ENCODE measurements around the gene STAT3. TPM values are rescaled to one million over a fixed set of nuclear protein-coding genes. Genes with fewer than 3 reads are reported as not detected.

Gene STAT3
- total RNA-seq, 1 experiment from 2014 or later, result 115 TPM

GRCh38 chr17:42429726-42430447 is 41.6 kb upstream of the STAT3 start:
- BruUV-seq (replicated peaks), result no TSS peak
- no peak for DNase-seq (ENCODE audit: unreplicated experiment)
- POLR2A ChIA-PET, result interaction anchor here (0.6 to 1.6 kb wide), 3 partner anchors 10 to 106 kb away, joined by 3 to 4 read pairs (median 3); partner anchors contain the start of gene NAGLU
- TF ChIP-seq CTCF (IDR thresholded peaks at IDR 0.05; ENCODE audit: unreplicated experiment), result no peak
- CTCF ChIA-PET, result interaction anchor here (0.6 to 1.0 kb wide), 3 partner anchors 25 to 106 kb away, joined by 3 to 4 read pairs (median 3); no protein-coding TSS in a partner anchor
- no peaks in the 10 kb centered on the region for H3K27me3 Mint-ChIP-seq (ENCODE audit: insufficient read depth, unreplicated experiment)
- H3K4me1 Mint-ChIP-seq (ENCODE audit: insufficient read depth, unreplicated experiment), result peaks cover 10% of the 10 kb centered on the region
- H3K4me3 Mint-ChIP-seq (ENCODE audit: unreplicated experiment), result no peak overlapping the region
- no peak overlapping the region for H3K27ac Mint-ChIP-seq (ENCODE audit: low read depth, unreplicated experiment)
- intact Hi-C loops (cut with micrococcal nuclease), result loop anchor here (2.0 kb wide), 1 partner anchor 43 kb away; no protein-coding TSS in a partner anchor
- H3K9me3 Mint-ChIP-seq (ENCODE audit: unreplicated experiment), result no peaks in the 10 kb centered on the region
- H3K36me3 Mint-ChIP-seq (ENCODE audit: insufficient read depth, unreplicated experiment), result peaks cover 5% of the 10 kb centered on the region

- BruUV-seq (replicated peaks), result no TSS peak
- H3K4me1 Mint-ChIP-seq (ENCODE audit: insufficient read depth, unreplicated experiment), result peaks cover 10% of the 10 kb centered on the region
- DNase-seq (ENCODE audit: unreplicated experiment), result peak; percentile 94
- CTCF ChIA-PET, result interaction anchor here (0.6 to 1.2 kb wide), 4 partner anchors 19 to 91 kb away, joined by 3 read pairs; no protein-coding TSS in a partner anchor
- POLR2A ChIA-PET, result interaction anchor here (0.6 to 1.6 kb wide), 21 partner anchors 8 to 498 kb away, joined by 3 to 23 read pairs (median 4); partner anchors contain the start of genes ODAD4 and STAT3
- H3K9me3 Mint-ChIP-seq (ENCODE audit: unreplicated experiment), result no peaks in the 10 kb centered on the region
- no peaks in the 10 kb centered on the region for H3K27me3 Mint-ChIP-seq (ENCODE audit: insufficient read depth, unreplicated experiment)
- H3K4me3 Mint-ChIP-seq (ENCODE audit: unreplicated experiment), result no peak overlapping the region
- H3K36me3 Mint-ChIP-seq (ENCODE audit: insufficient read depth, unreplicated experiment), result peaks cover 5% of the 10 kb centered on the region
- intact Hi-C loops (cut with micrococcal nuclease), result loop anchor here (1.0 to 2.0 kb wide), 3 partner anchors 31 to 89 kb away; no protein-coding TSS in a partner anchor
- TF ChIP-seq CTCF (IDR thresholded peaks at IDR 0.05; ENCODE audit: unreplicated experiment), result peak; percentile 75
- peak overlapping the region; percentile 73 for H3K27ac Mint-ChIP-seq (ENCODE audit: low read depth, unreplicated experiment)
Measured at GRCh38 chr17:42428141-42428944, 40.1 kb upstream of the STAT3 start.

GRCh38 chr17:42424991-42425610 is 36.9 kb upstream of the STAT3 start:
- DNase-seq (ENCODE audit: unreplicated experiment), result no peak
- H3K4me1 Mint-ChIP-seq (ENCODE audit: insufficient read depth, unreplicated experiment), result peaks cover 21% of the 10 kb centered on the region
- TF ChIP-seq CTCF (IDR thresholded peaks at IDR 0.05; ENCODE audit: unreplicated experiment), result no peak
- ChIA-PET CTCF (interaction anchor here (0.6 to 1.1 kb wide), 2 partner anchors 92 to 170 kb away, joined by 3 read pairs; no protein-coding TSS in a partner anchor), POLR2A (interaction anchor here (2.8 to 10.2 kb wide), 5 partner anchors 15 to 111 kb away, joined by 15 to 273 read pairs (median 36); partner anchors contain the start of gene NAGLU)
- no peak overlapping the region for H3K4me3 Mint-ChIP-seq (ENCODE audit: unreplicated experiment)
- H3K27me3 Mint-ChIP-seq (ENCODE audit: insufficient read depth, unreplicated experiment), result no peaks in the 10 kb centered on the region
- no peak overlapping the region for H3K27ac Mint-ChIP-seq (ENCODE audit: low read depth, unreplicated experiment)
- no TSS peak for BruUV-seq (replicated peaks)
- H3K36me3 Mint-ChIP-seq (ENCODE audit: insufficient read depth, unreplicated experiment), result peaks cover 19% of the 10 kb centered on the region
- no peaks in the 10 kb centered on the region for H3K9me3 Mint-ChIP-seq (ENCODE audit: unreplicated experiment)
- intact Hi-C loops (cut with micrococcal nuclease), result loop anchor here (5.0 kb wide), 2 partner anchors 38 to 103 kb away; partner anchors contain the start of gene STAT3

Measured in MCF 10A (cell line).